ENCODE measurements around the gene RPP14. TPM values are rescaled to one million over a fixed set of nuclear protein-coding genes. Genes with fewer than 3 reads are reported as not detected.
A peak's percentile ranks its signal among the peaks of the same experiment; 100 is the strongest.
"Not testable (repeated sequence)": the region's sequence is repeated elsewhere in the genome, so short reads cannot be mapped to it uniquely, and the experiment has no call there.

The RPP14 gene
- 10.4 TPM for total RNA-seq (ENCODE audit: insufficient read depth, low replicate concordance)

DNA sequence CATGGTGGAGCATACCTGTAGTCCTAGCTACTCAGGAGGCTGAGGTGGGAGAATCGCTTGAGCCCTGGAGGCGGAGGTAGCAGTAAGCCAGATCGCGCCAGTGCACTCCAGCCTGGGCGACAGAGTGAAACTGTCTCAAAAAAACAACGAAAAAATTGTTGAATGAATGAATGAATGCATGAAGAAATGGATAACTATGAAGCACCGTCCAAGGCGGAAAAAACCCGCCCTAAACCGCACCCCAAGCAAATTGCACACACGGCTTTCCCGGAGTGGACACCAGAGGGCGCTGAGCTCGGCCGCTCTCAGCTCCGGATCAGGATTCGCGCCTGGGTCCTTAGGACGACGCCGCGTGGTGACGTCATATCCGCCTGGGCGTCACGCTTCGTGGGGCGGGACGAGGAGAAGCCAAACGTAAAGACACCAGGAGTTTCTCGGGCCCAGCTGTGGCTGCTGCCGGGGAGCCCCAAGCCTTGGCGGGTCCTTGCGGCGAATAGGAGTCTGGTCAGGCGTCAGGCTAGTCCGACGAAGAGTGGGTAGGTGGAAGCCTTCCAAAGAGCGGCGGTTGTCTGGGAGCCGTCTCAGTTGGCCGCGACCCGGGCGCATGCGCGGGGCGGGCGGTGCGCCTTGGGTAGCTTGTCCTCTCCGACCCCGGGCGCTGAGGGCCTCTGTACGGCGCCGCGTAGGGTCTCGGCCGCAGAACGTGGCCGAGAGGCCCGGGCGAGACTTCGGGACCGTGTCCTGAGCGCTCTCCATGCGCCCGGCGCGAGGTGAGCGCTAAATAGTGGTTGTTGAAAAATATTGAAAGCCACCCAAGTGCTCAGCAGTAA is at the start of gene RPP14, which contains the start of gene HTD2:
TSS of gene RPP14 (plus strand) at position 364 of the 830 bp plus-strand sequence. CDS start 4,085 bp downstream, outside the sequence.
TSS of gene HTD2 (plus strand) at position 639 of the 830 bp plus-strand sequence. CDS start 11,094 bp downstream, outside the sequence.
- peak; percentile 99 for DNase-seq (ENCODE audit: low spot score)

DNA sequence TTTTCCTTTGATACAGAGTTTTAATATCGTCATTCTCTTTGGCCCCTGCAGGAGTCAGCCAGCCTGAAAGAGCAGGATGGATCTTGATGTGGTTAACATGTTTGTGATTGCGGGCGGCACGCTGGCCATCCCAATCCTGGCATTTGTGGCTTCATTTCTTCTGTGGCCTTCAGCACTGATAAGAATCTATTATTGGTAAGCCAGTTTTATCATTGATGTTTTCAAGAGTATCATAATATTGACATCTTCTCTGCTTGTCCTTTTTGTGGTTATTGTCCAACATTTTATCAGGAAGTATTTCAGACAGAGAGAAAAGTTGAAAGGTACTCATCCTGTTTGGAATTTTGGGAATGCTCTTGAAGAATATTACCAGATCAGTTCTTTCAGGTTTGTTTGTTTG is 49.5 kb upstream of the RPP14 start:
- DNase-seq (ENCODE audit: low spot score) = no peak

DNA sequence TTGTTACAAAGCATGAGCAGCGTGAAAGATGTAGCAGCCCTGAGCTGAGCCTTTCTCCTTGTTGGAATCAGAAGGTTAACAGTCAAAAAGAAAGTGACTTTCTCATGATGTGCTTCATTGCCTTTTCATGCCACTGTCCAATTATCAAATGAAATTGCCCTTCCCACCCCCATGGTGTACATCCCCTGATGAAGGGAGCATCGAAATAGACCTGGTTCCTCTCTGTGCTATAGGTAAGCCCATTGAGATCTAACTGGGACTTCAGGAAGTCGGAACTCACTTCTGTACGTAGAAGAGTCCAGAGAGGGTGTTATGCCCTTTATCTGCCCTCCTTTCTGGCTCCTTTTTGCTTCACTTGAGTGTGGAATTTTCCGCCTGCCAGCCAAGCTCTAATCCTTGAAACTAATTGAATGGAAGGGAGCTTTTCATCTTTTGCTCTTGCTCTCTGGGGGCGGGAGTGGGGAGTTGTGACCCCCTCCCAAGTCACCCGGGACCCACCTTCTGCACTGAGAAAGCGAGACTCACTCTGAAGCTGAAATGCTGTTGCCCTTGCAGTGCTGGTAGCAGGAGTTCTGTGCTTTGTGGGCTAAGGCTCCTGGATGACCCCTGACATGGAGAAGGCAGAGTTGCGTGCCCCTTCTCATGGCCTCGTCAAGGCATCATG is 47.5 kb upstream of the RPP14 start:
- DNase-seq (ENCODE audit: low spot score) = no peak

DNA sequence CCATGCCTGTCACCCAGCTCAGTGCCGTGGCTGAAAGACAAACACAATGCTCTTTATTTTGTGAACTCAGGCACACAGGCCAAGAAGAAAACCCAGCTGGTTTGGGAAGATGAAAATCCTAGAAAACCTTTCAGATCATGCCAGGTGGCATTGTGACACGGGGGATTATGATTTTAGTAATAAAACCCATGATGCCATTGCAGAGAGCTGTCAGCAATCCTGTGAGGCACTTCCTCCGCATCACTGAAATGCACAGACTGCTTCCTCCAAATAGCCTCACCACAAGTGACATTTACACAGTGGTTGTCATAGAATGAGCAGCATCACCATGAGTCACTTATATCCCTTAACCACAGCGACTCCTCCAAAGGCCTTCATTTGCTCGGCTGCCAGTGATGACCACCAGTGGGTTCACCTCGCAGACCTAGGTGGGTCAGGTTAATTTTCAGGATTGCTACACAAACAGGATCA is 45.7 kb upstream of the RPP14 start:
- DNase-seq (ENCODE audit: low spot score) = no peak

DNA sequence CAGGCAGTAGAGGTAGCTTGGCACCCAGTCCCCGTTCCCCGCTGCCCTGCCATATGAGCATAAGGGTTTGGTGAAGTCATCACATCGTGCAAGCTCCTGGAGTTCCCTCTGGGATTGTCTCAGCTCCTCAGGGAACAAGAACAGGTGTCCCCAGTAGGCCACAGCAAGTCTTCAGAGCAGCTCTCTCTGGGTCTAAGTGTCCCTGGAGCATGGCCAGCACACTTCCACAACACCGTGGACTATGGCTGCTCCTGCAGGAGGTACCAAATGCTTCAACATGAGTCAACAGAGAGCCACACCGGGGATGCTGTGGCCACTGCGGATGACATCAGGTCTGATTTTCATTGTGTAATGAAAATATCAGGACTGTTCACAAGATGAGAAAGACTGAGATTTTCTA is 45.3 kb upstream of the RPP14 start:
- DNase-seq (ENCODE audit: low spot score) = no peak

DNA sequence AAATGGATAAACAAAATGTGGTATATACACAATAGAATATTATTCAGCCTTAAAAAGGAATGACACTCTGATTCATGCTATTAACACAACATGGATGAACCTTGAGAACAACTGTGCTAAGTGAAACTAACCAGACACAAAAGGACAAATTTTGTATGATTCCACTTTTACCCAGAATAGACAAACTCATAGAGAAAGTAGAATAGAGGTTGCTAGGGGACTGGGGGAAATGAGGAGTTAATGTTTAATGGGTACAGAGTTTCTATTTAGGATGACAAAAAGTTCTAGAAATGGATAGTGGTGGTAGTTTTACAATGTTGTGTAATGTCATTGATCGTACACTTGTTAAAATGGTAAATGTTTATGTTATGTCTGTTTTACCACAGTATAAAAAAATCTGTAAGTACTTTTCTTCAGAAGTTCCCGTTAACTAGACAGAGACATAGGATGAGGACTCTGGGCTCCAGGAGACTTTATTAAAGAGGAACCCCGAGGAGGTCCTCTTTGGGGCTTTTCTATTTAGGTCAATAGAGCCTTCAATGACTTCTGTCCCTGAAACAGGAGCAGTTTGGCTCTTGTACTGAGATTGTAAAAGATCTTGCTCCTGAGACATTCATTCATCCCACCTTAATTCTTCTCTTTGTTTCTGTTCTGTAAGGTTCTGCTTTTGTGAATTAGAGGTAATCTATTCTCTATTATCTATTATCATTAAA is 43.9 kb upstream of the RPP14 start:
- DNase-seq (ENCODE audit: low spot score) = no peak

DNA sequence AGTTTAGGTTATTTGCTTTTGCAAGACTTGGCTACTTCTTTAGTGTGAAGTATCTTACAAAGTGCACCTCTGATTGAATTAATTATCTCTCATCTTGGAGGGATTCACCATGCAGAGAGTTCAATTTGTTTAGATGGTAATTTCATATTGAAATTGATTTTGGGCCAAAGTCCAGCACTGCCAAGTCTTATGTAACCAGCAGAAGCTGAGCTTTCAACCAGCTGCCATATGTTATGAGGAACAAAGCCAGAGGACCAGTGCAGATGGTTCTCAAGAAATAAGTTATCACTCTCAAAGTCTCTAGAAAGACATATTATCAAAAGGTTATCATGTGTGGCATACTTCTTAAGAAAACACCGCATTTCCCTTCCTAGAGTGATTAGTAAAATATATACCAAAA is 39.5 kb upstream of the RPP14 start:
- no peak for DNase-seq (ENCODE audit: low spot score)

DNA sequence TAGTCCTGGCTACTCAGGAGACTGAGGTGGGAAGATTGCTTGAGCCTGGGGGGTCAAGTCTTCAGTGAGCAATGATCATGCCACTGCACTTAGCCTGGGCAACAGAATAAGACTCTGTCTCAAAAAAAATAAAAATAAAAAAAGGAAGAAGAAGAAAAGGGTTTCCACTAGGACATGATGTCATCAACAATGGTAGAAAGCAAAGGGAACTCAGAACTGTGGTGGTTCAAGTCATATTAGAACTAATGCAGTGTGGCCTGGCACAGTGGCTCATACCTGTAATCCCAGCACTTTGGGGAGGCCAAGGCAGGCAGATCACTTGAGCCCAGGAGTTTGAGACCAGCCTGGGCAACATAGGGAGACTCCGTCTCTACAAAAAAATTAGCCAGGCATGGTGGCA is 38.5 kb upstream of the RPP14 start:
- not testable (repeated sequence) for DNase-seq (ENCODE audit: low spot score)

DNA sequence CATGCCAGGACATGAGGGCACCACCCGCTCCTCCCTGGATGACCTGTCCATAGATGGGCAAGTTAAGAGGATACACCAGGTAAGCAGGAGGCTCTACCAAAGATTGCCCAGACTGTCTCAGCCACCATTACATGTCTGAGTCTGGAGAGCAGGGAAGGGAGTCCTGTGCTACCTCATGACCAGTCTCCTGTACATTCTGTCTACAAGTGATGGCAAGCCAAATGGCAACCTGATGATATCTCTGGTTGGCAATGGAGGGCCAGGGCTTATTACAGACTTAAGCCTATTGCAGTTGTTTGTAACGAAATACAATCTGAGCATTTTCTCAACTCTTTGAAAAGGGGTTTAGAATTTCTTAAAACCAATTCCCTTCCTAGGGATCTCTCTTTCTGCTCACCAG is 36.7 kb upstream of the RPP14 start:
- DNase-seq (ENCODE audit: low spot score) = no peak

DNA sequence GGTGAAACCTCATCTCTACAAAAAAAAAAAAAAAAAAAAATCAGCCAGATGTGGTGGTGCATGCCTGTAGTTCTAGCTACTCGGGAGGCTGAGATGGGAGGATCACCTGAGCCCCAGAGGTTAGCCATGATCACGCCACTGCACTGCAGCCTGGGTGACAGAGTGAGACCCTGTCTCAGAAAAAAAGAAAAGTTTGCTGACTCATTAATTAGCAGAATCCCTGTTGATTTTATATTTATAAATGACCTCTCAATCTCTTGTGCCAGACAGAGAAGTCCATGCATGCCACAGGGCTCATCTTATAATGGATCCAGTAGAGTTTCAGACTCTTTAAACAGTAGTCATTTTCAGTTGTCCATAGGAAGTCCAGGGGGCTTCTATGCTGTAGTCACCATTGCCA is 35.6 kb upstream of the RPP14 start:
- no peak for DNase-seq (ENCODE audit: low spot score)

DNA sequence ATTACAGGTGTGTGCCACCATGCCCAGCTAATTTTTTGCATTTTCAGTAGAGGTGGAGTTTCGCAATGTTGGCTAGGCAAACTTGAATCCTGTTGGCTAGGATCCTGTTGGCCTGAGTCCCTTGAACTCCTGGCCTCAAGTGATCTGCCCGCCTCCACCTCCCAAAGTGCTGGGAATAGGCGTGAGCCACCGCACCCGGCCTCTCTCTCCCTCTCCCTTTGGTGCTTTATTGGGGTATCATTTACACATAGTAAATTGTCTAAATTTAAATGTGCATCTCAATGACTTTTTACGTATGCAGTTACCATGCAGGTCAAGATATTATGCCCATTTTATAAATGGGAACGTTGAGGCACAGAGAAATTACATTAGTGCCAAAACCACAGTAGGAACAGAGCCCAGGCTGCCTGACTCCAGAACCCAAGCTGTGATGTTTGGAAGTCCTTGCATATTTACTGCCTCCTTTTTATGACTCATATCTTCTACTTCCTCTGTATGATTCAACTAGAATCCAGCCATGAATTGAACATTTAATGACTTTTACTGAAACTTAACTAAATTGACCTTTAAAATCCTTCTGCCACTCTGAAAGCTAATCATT is 34.0 kb upstream of the RPP14 start:
- DNase-seq (ENCODE audit: low spot score) = peak; percentile 48

DNA sequence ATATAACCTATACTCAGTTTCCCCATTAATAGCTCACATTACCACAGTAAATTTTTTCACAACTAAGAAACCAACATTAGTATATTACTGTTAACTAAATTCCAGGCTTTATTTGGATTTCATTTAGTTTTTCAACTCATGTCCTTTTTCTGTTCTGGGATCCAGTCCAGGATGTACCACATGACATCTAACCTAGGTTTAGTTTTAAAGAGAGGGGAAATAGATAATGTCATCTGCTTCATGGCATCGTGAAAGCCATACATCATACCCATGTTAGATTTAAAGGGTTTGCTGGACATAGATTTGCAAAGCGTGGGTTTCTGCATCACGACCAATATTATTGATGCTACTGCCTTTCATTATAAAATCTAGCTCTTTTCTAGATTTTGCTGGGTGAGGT is 33.2 kb upstream of the RPP14 start:
- DNase-seq (ENCODE audit: low spot score) = peak; percentile 40

DNA sequence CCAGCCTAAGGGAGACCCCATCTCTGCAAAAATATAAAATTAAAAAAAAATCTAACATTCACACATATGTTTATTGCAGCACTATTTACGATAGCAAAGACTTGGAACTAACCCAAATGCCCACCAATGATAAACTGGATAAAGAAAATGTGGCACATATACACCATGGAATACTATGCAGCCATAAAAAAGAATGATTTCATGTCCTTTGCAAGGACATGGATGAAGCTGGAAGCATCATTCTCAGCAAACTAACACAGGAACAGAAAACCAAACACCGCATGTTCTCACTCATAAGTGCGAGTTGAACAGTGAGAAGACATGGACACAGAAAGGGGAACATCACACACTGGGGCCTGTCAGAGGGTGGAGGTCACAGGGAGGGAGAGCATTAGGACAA is 32.7 kb upstream of the RPP14 start:
- not testable (repeated sequence) for DNase-seq (ENCODE audit: low spot score)

DNA sequence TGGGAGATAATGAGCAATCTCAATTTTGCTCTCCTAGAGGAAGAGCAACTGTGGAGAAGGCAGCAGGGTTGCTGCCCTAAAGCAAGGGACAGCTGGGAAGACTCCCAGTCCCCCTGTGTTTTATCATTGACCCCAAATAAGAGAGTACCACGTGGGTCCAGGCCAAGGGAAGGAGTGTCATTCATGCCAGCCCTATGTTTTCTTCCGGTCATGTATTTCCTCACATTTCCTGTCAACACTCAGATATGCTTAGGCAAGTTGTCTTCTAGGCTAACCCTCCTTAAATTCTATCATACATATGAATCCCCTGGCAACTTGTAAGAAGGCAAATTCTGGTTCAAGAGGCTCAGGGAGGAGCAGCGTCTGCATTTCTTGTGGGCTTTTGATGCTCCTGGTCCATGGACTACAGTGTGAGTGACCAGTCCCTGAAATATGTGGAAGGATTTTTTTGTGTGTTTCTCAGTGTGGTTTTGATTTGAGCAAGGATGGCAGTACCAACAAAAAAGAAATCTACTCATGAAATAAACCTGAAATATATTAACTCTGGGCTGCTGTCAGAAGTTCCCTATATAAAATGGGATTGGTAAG is 31.9 kb upstream of the RPP14 start:
- no peak for DNase-seq (ENCODE audit: low spot score)

DNA sequence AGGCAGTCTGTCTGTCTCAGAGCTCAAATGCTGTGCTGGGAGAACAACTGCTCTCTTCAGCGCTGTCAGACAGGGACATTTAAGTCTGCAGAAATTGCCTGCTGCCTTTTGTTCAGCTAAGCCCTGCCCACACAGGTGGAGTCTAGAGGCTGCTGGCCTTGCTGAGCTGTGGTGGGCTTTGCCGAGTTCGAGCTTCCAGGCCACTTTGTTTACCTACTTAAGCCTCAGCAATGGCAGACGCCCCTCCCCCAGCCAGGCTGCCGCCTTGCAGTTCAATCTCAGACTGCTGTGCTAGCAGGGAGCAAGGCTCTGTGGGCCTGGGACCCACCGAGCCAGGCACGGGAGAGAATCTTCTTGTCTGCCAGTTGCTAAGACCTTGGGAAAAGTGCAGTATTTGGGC is 25.0 kb upstream of the RPP14 start:
- no peak for DNase-seq (ENCODE audit: low spot score)

DNA sequence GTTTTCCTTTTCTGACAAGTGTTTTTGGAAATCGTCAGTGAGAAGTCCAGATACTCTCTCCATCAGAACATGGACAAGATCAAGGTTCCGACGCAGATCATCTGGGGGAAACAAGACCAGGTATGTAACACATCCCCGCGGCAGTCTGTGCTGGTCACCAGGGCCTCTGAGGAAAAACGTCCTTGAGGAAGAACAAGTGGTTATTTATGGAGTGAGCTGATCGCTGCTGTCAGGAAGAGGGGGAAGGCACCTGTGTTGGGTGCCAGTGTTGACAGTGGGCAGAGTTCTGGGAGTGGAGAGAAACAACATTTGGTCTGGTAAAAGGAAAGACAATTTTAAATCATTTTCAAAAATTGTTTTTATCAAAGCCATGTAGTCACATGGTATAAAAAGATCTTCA is 20.7 kb upstream of the RPP14 start:
- no peak for DNase-seq (ENCODE audit: low spot score)

DNA sequence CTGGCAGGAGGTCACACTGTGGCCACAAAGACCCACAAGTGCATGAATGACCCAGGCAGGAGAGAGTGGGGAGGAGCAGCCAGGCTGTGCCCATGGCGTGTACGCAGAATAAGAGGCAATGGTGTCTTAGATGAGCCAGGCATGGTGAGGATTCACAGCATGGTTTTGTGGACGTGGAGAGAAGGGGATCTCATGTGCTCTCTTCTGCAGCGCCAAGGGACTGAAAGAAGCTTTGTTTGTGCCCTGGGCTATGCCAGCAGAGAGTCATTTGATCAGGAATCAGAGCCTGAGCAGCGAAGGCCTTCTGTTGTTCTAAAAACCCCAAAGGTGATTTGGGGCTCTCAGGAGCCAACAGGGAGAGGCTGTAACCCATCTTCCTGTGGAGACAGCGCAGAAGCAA is 18.7 kb upstream of the RPP14 start:
- no peak for DNase-seq (ENCODE audit: low spot score)

DNA sequence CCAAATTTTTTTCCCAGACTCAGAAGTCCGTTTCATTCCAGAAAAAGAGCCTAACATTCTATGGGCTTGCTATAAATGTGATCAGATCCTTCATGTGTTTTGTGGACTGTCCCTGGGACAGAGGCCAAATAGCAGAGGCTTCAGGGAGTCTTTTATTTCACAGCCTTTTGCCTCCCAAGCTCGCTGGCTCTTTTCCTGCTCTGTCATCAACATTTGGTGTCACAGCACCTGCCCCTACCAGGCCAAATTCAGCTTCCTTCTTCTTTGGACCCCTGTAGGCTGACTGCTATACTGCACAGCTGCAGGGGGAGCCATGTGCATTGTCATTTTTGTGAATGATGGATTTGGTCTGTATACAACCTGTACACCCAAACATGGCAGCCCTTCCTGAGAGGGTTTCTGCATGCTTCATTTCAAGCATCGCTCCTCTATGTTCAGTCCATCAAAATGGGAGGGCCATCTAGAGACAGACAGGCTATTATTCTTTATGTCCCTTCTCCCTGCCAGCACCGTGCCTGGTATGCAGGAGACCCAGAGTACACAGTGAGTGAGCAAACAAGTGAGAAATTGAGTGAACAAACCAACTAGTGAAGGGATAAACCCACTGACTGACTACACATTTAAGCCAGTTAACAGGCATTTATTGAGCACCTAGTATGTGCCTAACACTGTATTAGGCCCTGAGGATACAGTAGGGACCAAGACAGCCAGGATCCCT is 17.9 kb upstream of the RPP14 start:
- DNase-seq (ENCODE audit: low spot score) = no peak

DNA sequence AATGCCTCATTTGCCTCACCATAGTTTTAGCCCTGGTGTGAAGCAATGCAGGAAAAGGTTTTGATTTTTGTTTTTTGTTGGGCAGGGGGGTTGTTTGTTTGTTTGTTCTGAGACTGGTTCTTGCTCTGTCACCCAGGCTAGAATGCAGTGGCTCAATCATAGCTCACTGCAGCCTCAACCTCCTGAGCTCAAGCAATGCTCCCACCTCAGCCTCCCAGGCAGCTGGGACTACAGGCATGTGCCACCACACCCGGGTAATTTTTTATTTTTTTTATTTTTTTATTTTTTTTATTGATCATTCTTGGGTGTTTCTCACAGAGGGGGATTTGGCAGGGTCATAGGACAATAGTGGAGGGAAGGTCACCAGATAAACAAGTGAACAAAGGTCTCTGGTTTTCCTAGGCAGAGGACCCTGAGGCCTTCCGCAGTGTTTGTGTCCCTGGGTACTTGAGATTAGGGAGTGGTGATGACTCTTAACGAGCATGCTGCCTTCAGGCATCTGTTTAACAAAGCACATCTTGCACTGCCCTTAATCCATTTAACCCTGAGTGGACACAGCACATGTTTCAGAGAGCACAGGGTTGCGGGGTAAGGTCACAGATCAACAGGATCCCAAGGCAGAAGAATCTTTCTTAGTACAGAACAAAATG is 17.0 kb upstream of the RPP14 start:
- DNase-seq (ENCODE audit: low spot score) = not testable (repeated sequence)

DNA sequence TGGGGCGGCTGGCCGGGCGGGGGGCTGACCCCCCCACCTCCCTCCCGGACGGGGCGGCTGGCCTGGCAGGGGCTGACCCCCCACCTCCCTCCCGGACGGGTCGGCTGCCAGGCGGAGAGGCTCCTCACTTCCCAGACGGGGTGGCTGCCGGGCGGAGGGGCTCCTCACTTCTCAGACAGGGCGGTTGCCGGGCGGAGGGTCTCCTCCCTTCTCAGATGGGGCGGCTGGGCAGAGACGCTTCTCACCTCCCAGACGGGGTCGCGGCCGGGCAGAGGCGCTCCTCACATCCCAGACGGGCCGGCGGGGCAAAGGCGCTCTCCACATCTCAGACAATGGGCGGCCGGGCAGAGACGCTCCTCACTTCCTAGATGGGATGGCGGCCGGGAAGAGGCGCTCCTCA is 15.6 kb upstream of the RPP14 start:
- DNase-seq (ENCODE audit: low spot score) = not testable (repeated sequence)

Data from umbilical cord (tissue), 2 donors.